Measurements from ENCODE around the gene ARMC6.
A peak's percentile ranks its signal among the peaks of the same experiment; 100 is the strongest.

ARMC6 gene

GRCh38 chr19:19033426-19034203 lies at the start of gene ARMC6, which contains the start of gene SUGP2:
TSS of gene ARMC6 (plus strand) at chr19:19033603. CDS start at chr19:19034210, 607 bp downstream.
TSS of gene SUGP2 (minus strand) at chr19:19033517. CDS start at chr19:19031071, 2,446 bp downstream.
- H3K4me3 ChIP-seq (ENCODE audit: low read length) = peak within 1 kb of the TSS; percentile 86
- peak; percentile 77 for DNase-seq (ENCODE audit: low read depth)
- no peak for TF ChIP-seq CTCF (conservative IDR thresholded peaks at IDR 0.05; ENCODE audit: low read length)

- H3K4me3 ChIP-seq (ENCODE audit: low read length) = no peak overlapping the region
- DNase-seq (ENCODE audit: low read depth) = no peak
- no peak for TF ChIP-seq CTCF (conservative IDR thresholded peaks at IDR 0.05; ENCODE audit: low read length)
These were observed 49.2 kb upstream of the ARMC6 start for GRCh38 chr19:18984251-18984650.

GRCh38 chr19:18985257-18985656 lies 48.1 kb upstream of the ARMC6 start:
- no peak overlapping the region for H3K4me3 ChIP-seq (ENCODE audit: low read length)
- no peak for TF ChIP-seq CTCF (conservative IDR thresholded peaks at IDR 0.05; ENCODE audit: low read length)
- no peak for DNase-seq (ENCODE audit: low read depth)

GRCh38 chr19:18987456-18987855 lies 45.9 kb upstream of the ARMC6 start:
- TF ChIP-seq CTCF (conservative IDR thresholded peaks at IDR 0.05; ENCODE audit: low read length) = no peak
- no peak overlapping the region for H3K4me3 ChIP-seq (ENCODE audit: low read length)
- DNase-seq (ENCODE audit: low read depth) = no peak

GRCh38 chr19:18989316-18989715 lies 44.1 kb upstream of the ARMC6 start:
- no peak for TF ChIP-seq CTCF (conservative IDR thresholded peaks at IDR 0.05; ENCODE audit: low read length)
- DNase-seq (ENCODE audit: low read depth) = peak; percentile 28
- no peak overlapping the region for H3K4me3 ChIP-seq (ENCODE audit: low read length)

GRCh38 chr19:18990128-18990708 lies 43.2 kb upstream of the ARMC6 start:
- no peak for TF ChIP-seq CTCF (conservative IDR thresholded peaks at IDR 0.05; ENCODE audit: low read length)
- H3K4me3 ChIP-seq (ENCODE audit: low read length) = no peak overlapping the region
- DNase-seq (ENCODE audit: low read depth) = no peak

- TF ChIP-seq CTCF (conservative IDR thresholded peaks at IDR 0.05; ENCODE audit: low read length) = no peak
- DNase-seq (ENCODE audit: low read depth) = no peak
- no peak overlapping the region for H3K4me3 ChIP-seq (ENCODE audit: low read length)
These were observed 42.4 kb upstream of the ARMC6 start for GRCh38 chr19:18991006-18991405.
